ENCODE measurements around the gene IFNGR2.
A peak's percentile ranks its signal among the peaks of the same experiment; 100 is the strongest.

IFNGR2 gene

DNA sequence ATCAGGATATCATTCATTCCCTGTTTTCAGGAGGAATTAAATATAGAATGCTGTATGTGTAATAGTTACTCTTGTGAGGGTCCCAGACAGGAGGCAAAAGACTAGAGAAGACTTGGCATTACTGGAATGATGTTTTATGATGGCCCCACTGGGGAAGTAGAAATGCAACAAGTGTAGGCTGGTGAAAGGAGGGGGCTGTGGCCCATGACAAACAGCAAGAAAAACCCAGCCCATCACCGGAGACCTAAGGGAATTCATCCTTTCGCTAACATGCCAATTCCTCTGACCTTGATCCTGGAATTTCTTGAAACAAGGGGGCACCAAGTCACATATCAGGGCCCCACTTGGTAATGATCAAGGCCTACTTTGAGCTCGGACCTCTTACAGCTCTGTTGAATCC lies 5.5 kb upstream of the IFNGR2 start:
- no peaks in the 10 kb centered on the region for H3K36me3 ChIP-seq (ENCODE audit: control insufficient read depth, insufficient read depth, low read length)
- no peaks in the 10 kb centered on the region for H3K27me3 ChIP-seq (replicated peaks; ENCODE audit: control insufficient read depth, insufficient read depth, low read length)
- no peak overlapping the region for H3K4me3 ChIP-seq (replicated peaks; ENCODE audit: low read depth, low read length)
- DNase-seq (ENCODE audit: extremely low read depth, insufficient read length), result no peak
- TF ChIP-seq, protein P1, sequence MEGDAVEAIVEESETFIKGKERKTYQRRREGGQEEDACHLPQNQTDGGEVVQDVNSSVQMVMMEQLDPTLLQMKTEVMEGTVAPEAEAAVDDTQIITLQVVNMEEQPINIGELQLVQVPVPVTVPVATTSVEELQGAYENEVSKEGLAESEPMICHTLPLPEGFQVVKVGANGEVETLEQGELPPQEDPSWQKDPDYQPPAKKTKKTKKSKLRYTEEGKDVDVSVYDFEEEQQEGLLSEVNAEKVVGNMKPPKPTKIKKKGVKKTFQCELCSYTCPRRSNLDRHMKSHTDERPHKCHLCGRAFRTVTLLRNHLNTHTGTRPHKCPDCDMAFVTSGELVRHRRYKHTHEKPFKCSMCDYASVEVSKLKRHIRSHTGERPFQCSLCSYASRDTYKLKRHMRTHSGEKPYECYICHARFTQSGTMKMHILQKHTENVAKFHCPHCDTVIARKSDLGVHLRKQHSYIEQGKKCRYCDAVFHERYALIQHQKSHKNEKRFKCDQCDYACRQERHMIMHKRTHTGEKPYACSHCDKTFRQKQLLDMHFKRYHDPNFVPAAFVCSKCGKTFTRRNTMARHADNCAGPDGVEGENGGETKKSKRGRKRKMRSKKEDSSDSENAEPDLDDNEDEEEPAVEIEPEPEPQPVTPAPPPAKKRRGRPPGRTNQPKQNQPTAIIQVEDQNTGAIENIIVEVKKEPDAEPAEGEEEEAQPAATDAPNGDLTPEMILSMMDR (IDR thresholded peaks at IDR 0.05; ENCODE audit: insufficient read depth, low read length, poor library complexity, severe bottlenecking), result no peak

DNA sequence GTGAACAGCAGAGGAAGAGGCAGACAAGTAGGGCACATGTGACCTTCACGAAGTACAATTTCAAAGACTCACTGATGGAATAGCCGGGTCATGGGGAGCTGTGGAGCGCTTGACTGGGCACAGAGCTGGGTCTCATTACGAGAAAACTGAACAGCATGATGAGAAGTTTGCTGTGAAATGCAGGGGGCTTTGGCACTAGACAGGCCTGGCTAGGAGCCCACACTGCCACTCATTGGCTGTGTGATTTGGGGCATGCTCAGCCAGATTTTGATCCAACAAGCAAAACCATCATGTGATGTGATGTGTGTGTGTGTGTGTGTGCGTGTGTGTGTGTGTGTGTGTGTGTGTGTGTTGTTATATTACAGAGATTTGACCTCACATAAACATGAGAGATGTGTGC lies 4.9 kb upstream of the IFNGR2 start:
- no peaks in the 10 kb centered on the region for H3K36me3 ChIP-seq (ENCODE audit: control insufficient read depth, insufficient read depth, low read length)
- TF ChIP-seq, protein P1 (IDR thresholded peaks at IDR 0.05; ENCODE audit: insufficient read depth, low read length, poor library complexity, severe bottlenecking), result no peak
- DNase-seq (ENCODE audit: extremely low read depth, insufficient read length), result no peak
- H3K27me3 ChIP-seq (replicated peaks; ENCODE audit: control insufficient read depth, insufficient read depth, low read length), result no peaks in the 10 kb centered on the region
- H3K4me3 ChIP-seq (replicated peaks; ENCODE audit: low read depth, low read length), result no peak overlapping the region

DNA sequence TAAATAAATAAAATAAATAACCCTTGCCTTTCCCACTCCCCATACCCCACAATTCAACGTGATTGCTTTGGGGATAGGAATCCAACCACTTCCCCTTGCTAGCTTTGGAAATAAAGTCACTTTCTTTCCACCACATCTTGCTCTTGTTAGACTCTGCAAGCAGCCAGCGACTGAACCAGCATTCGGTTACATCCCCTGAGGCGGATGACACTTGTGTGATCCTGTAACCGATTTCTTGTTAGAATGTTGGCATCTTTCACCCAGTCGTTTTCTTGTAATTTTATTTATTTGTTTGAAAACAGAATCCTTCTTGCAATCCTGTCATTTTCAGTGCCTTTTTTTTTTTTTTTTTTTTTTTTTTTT lies 1.6 kb upstream of the IFNGR2 start:
- Histone ChIP-seq H3K4me3 (replicated peaks; ENCODE audit: low read depth, low read length) (no peak overlapping the region), H3K36me3 (ENCODE audit: control insufficient read depth, insufficient read depth, low read length) (no peaks in the 10 kb centered on the region), H3K27me3 (replicated peaks; ENCODE audit: control insufficient read depth, insufficient read depth, low read length) (no peaks in the 10 kb centered on the region)
- TF ChIP-seq, protein P1 (IDR thresholded peaks at IDR 0.05; ENCODE audit: insufficient read depth, low read length, poor library complexity, severe bottlenecking), result no peak
- no peak for DNase-seq (ENCODE audit: extremely low read depth, insufficient read length)

DNA sequence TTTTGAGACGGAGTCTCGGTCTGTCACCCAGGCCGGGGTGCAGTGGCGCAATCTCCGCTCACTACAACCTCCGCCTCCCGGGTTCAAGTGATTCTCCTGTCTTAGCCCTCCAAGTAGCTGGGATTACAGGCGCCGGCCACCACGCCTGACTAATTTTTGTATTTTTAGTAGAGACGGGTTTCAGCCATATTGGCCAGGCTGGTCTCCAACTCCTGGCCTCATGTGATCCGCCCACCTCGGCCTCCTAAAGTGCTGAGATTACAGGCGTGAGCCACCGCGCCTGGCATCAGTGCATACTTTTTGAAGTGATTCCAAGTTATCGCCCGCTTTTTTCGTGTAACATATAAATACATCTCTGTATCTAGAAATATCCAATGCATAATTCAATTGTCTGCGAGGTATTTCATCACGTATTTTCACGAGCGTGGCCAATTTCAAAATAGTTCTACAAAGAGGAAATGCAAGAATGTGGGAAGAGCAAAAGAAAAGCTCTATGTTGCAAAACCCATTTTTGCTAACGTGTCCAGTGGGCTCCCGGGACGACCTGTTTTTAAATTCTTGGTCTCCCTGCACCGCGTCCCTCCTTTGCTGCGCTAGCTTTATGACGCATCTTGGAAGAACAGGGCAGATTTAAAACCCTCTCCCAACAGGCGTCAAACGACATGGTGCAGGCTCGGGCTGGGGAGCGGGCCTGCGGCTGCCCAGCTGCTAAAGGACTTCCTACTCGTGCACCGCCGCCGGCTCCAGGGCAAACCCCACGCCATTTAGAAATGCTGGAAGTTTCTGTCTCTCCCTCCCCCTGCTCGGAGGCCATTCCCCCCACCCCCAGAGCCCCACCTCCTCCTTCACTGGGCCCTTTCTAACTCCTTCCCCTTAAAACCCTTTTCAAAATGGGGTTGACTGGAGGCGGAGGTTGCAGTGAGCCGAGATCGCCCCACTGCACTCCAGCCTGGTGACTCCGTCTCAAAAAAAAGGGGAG lies 923 bp upstream of the IFNGR2 start:
- Histone ChIP-seq H3K27me3 (replicated peaks; ENCODE audit: control insufficient read depth, insufficient read depth, low read length) (no peaks in the 10 kb centered on the region), H3K36me3 (ENCODE audit: control insufficient read depth, insufficient read depth, low read length) (no peaks in the 10 kb centered on the region; the same call in 1 of the 2 replicates), H3K4me3 (replicated peaks; ENCODE audit: low read depth, low read length) (peak overlapping the region; percentile 90)
- TF ChIP-seq, protein P1 (IDR thresholded peaks at IDR 0.05; ENCODE audit: insufficient read depth, low read length, poor library complexity, severe bottlenecking), result no peak
- DNase-seq (ENCODE audit: extremely low read depth, insufficient read length), result peak; percentile 49

DNA sequence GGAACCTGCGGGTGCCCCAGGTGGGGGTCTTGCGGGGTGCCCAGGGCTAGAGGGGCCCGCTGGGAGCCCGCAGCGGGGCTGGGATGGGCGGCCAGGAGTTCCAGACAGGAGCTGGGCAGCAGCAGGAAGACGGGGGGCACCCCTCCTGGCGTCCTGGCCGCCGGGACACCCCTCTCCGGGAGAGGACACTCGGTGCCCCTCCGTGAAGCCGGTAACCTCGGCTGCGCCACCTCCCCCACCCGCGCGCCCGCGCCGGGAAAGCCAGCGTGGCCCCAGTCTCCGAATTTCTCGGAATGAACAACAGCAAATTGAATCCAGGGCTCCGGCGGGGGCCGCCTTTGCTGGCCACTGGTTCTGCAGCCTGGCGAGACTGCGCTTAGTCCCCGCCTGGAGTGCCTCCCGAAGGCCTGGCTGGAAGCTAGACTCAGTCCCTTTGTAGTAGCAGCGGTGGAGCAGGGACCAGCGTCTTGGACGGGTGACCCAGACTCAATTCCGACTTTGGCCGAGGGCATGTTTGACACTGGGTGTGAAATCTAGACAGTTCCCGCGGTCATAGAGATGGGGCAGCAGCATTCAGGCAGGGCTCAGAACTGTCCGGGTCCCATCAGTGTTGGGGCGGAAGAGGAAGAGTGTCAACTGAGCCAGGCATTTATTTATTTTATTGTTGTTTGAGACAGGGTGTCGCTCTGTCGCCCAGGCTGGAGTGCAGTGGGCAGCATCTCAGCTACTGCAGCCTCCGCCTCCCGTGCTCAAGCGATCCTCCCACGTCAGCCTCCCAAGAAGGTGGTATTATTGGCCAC lies 773 bp downstream of the IFNGR2 start:
- no peaks in the 10 kb centered on the region for H3K27me3 ChIP-seq (replicated peaks; ENCODE audit: control insufficient read depth, insufficient read depth, low read length)
- no peaks in the 10 kb centered on the region; the same call in none of the 2 replicates for H3K36me3 ChIP-seq (ENCODE audit: control insufficient read depth, insufficient read depth, low read length)
- DNase-seq (ENCODE audit: extremely low read depth, insufficient read length), result peak; percentile 69
- peak overlapping the region; percentile 90 for H3K4me3 ChIP-seq (replicated peaks; ENCODE audit: low read depth, low read length)
- TF ChIP-seq, protein P1 (IDR thresholded peaks at IDR 0.05; ENCODE audit: insufficient read depth, low read length, poor library complexity, severe bottlenecking), result no peak

Measured in GM06990 (cell line).